GM18861 (cell line): ENCODE measurements around the gene ABHD3.
"Not testable (repeated sequence)": the region's sequence is repeated elsewhere in the genome, so short reads cannot be mapped to it uniquely, and the experiment has no call there.

Experiments
- ATAC-seq: cut with Tn5 transposase; IDR thresholded peaks from one replicate; pipeline ENCODE4 v1.9.1; 2021; ENCODE audit not compliant: unreplicated experiment

ABHD3 gene

GRCh38 chr18:21704603-21705364, at the start of gene ABHD3:
Gene ABHD3 (minus strand): TSS chr18:21704774. CDS start chr18:21704665, 109 bp downstream.
- ATAC-seq = peak; percentile 90

- ATAC-seq = no peak
These were observed 43.5 kb upstream of the ABHD3 start for GRCh38 chr18:21747764-21748693.

- ATAC-seq = no peak
These were observed 42.7 kb upstream of the ABHD3 start for GRCh38 chr18:21747268-21747667.

- ATAC-seq = no peak
These were observed 40.7 kb upstream of the ABHD3 start for GRCh38 chr18:21745231-21745630.

- ATAC-seq = no peak
These were observed 38.7 kb upstream of the ABHD3 start for GRCh38 chr18:21743166-21743832.

- ATAC-seq = no peak
These were observed 37.7 kb upstream of the ABHD3 start for GRCh38 chr18:21742315-21742687.

- ATAC-seq = peak; percentile 4
These were observed 37.2 kb upstream of the ABHD3 start for GRCh38 chr18:21741562-21742314.

- no peak for ATAC-seq
These were observed 36.7 kb upstream of the ABHD3 start for GRCh38 chr18:21741312-21741561.

- peak; percentile 93 for ATAC-seq
These were observed 36.2 kb upstream of the ABHD3 start, which contains the start of gene MIB1 for GRCh38 chr18:21740538-21741311. Gene MIB1 (plus strand): TSS chr18:21740792. CDS start chr18:21741584, 792 bp downstream.

- peak; percentile 22 for ATAC-seq
These were observed 35.3 kb upstream of the ABHD3 start for GRCh38 chr18:21739604-21740537.

GRCh38 chr18:21736926-21737325, 32.4 kb upstream of the ABHD3 start:
- not testable (repeated sequence) for ATAC-seq

GRCh38 chr18:21735452-21736015, 31.0 kb upstream of the ABHD3 start:
- ATAC-seq = no peak

GRCh38 chr18:21733011-21733410, 28.4 kb upstream of the ABHD3 start:
- ATAC-seq = no peak

- ATAC-seq = no peak
These were observed 23.1 kb upstream of the ABHD3 start for GRCh38 chr18:21727702-21728101.

- no peak for ATAC-seq
These were observed 20.6 kb upstream of the ABHD3 start for GRCh38 chr18:21725201-21725600.

- ATAC-seq = no peak
These were observed 18.1 kb upstream of the ABHD3 start for GRCh38 chr18:21722687-21723086.

- ATAC-seq = no peak
These were observed 9.9 kb upstream of the ABHD3 start for GRCh38 chr18:21714474-21714873.

GRCh38 chr18:21707130-21707529, 2.6 kb upstream of the ABHD3 start:
- not testable (repeated sequence) for ATAC-seq

GRCh38 chr18:21706386-21706865, 1.9 kb upstream of the ABHD3 start:
- no peak for ATAC-seq
